B cell (primary cell): ENCODE measurements around the gene TSPAN9. TPM values are rescaled to one million over a fixed set of nuclear protein-coding genes. Genes with fewer than 3 reads are reported as not detected.
A peak's percentile ranks its signal among the peaks of the same experiment; 100 is the strongest.

Experiments used
- ATAC-seq: fragments of 200-7000 bp; cut with Tn5 transposase; one replicate; pipeline ENCODE4 v1.10.0; 2021; ENCODE audit warnings: low read depth, mild to moderate bottlenecking, moderate number of reproducible peaks, moderate library complexity
- CTCF ChIA-PET: fragments of 350-600 bp; sonication (Branson Sonifier 250); formaldehyde crosslinking; loops from one replicate; lab custom pipeline; 2021; ENCODE audit warnings: antibody characterized with exemption, inconsistent platforms; lab: Charles Lee
- POLR2A ChIA-PET: fragments of 350-600 bp; sonication (Branson Sonifier 250); formaldehyde crosslinking; loops from one replicate; lab custom pipeline; 2021; ENCODE audit warnings: antibody characterized with exemption; lab: Charles Lee
- DNase-seq: peaks from one replicate; pipeline ENCODE4 v3.0.0; 2013
- H2AFZ ChIP-seq: 2 replicates; pipeline ENCODE4 v1.6.1; 2012; ENCODE audit warnings: mild to moderate bottlenecking, low read depth, low read length; ENCODE audit not compliant: insufficient read depth, poor library complexity, severe bottlenecking
- H3K27ac ChIP-seq, 2 donors: 1 replicate in 1 of 2; 2 replicates in 1 of 2; pipeline ENCODE4 v1.5.1; 2012 to 2013; ENCODE audit warnings: low read length in 2 of 2, mild to moderate bottlenecking in 2 of 2, moderate library complexity in 1 of 2
- H3K27me3 ChIP-seq, 4 experiments: fragments of 200-600 bp in 1 of 4; sonication (generic) in 1 of 4; replicated peaks in 1 of 4; 1 replicate in 2 of 4; 2 replicates in 2 of 4; pipeline versions ENCODE4 v1.6.1 to v1.7.0; 2013 to 2016; ENCODE audit warnings: low read length in 3 of 4, mild to moderate bottlenecking in 2 of 4, mixed read lengths in 1 of 4, moderate library complexity in 1 of 4; ENCODE audit not compliant: insufficient read depth in 4 of 4, control insufficient read depth in 3 of 4; ENCODE audit errors: control extremely low read depth in 1 of 4
- H3K36me3 ChIP-seq, 2 experiments: replicated peaks in 1 of 2; 1 replicate in 1 of 2; 2 replicates in 1 of 2; pipeline versions ENCODE4 v1.6.1 to v1.7.1; 2013; ENCODE audit warnings: low read length in 1 of 2; ENCODE audit not compliant: insufficient read depth in 2 of 2, control insufficient read depth in 1 of 2; ENCODE audit errors: control extremely low read depth in 1 of 2, extremely low read depth in 1 of 2
- H3K4me1 ChIP-seq, 2 donors: fragments of 200-600 bp in 1 of 2; sonication (generic) in 1 of 2; 1 replicate in 1 of 2; 2 replicates in 1 of 2; pipeline versions ENCODE4 v1.5.1 to v1.6.1; 2013 to 2017; ENCODE audit warnings: low read length in 2 of 2; ENCODE audit not compliant: control insufficient read depth in 2 of 2, insufficient read depth in 2 of 2
- H3K4me2 ChIP-seq: replicated peaks from 2 replicates; pipeline ENCODE3; 2012; ENCODE audit warnings: mild to moderate bottlenecking, low read depth, low read length; ENCODE audit not compliant: poor library complexity, severe bottlenecking
- H3K4me3 ChIP-seq, 5 experiments: fragments of 200-600 bp in 1 of 5; sonication (generic) in 1 of 5; 1 replicate in 3 of 5; 2 replicates in 2 of 5; pipeline versions ENCODE4 v1.5.1 to v1.7.0; 2011 to 2016; ENCODE audit warnings: low read length in 4 of 5, mild to moderate bottlenecking in 4 of 5, low read depth in 2 of 5, control low read depth in 1 of 5, moderate library complexity in 1 of 5; ENCODE audit not compliant: insufficient read depth in 1 of 5; ENCODE audit errors: control extremely low read depth in 1 of 5, extremely low read depth in 1 of 5
- H3K79me2 ChIP-seq: fragments of 200-600 bp; sonication (generic); one replicate; pipeline ENCODE4 v1.6.0; 2016; ENCODE audit warnings: low read length; ENCODE audit not compliant: control insufficient read depth, insufficient read depth
- H3K9ac ChIP-seq: fragments of 200-600 bp; sonication (generic); 2 replicates; pipeline ENCODE4 v1.6.1; 2017; ENCODE audit warnings: mild to moderate bottlenecking, low read length, moderate library complexity
- H3K9me3 ChIP-seq, 3 donors: one replicate each; pipeline versions ENCODE4 v1.6.1 to v1.7.1; 2013; ENCODE audit warnings: low read length in 2 of 3; ENCODE audit not compliant: control insufficient read depth in 2 of 3, insufficient read depth in 1 of 3; ENCODE audit errors: control extremely low read depth in 1 of 3
- H4K20me1 ChIP-seq: 2 replicates; pipeline ENCODE4 v1.6.0; 2012; ENCODE audit warnings: mild to moderate bottlenecking, low read length; ENCODE audit not compliant: insufficient read depth, control insufficient read depth, poor library complexity, severe bottlenecking
- H3K27ac Mint-ChIP-seq: one replicate; pipeline ENCODE4 v1.8.0; 2021; ENCODE audit warnings: mixed read lengths
- H3K27me3 Mint-ChIP-seq: one replicate; pipeline ENCODE4 v1.8.0; 2021; ENCODE audit warnings: mixed read lengths
- H3K4me1 Mint-ChIP-seq: one replicate; pipeline ENCODE4 v1.8.0; 2021; ENCODE audit warnings: mixed read lengths
- H3K4me3 Mint-ChIP-seq: one replicate; pipeline ENCODE4 v1.8.0; 2021; ENCODE audit warnings: mixed read lengths
- H3K9me3 Mint-ChIP-seq: one replicate; pipeline ENCODE4 v1.8.0; 2022; ENCODE audit warnings: mixed read lengths; ENCODE audit not compliant: insufficient read depth
- EZH2 ChIP-seq: IDR thresholded peaks from 2 replicates; pipeline ENCODE4 v1.6.1; 2012; ENCODE audit warnings: borderline replicate concordance, low read depth, mild to moderate bottlenecking, moderate library complexity, low read length; ENCODE audit not compliant: insufficient read depth, poor library complexity, severe bottlenecking
- WGBS: methylation state at CpG from one replicate; pipeline ENCODE4 v1.1.5; 2013; ENCODE audit warnings: missing lambda C conversion rate; ENCODE audit not compliant: insufficient coverage; 5-methylcytosine and 5-hydroxymethylcytosine counted together
- intact Hi-C: fragments of 100-400 bp; cut with micrococcal nuclease; formaldehyde crosslinking; loops from one replicate; pipeline ENCODE4 v1.10.0; 2022
- polyA plus RNA-seq: library from polyadenylated mRNA; depleted of rRNA; stranded (reverse); fragments of >200 nt; gene quantifications from 2 replicates; pipeline ENCODE4 v1.2.3, GENCODE V29; 2012
- total RNA-seq, 2 donors: library from RNA; stranded (reverse); fragments of 120-200 nt in 1 of 2; gene quantifications; 1 replicate in 1 of 2; 2 replicates in 1 of 2; pipeline versions ENCODE4 v1.2.3 to v1.2.4, GENCODE V29; 2013 to 2022
- TF ChIP-seq, protein P1 (sequence below): fragments of 200-600 bp; IDR thresholded peaks from one replicate; pipeline ENCODE4 v1.8.0; 2022; ENCODE audit warnings: antibody characterized with exemption, mild to moderate bottlenecking

The TSPAN9 gene
- total and polyA plus RNA-seq, 2 donors (not counting 1 experiment from before 2014, with no cell fraction given): 0.15 to 0.37 TPM

DNA sequence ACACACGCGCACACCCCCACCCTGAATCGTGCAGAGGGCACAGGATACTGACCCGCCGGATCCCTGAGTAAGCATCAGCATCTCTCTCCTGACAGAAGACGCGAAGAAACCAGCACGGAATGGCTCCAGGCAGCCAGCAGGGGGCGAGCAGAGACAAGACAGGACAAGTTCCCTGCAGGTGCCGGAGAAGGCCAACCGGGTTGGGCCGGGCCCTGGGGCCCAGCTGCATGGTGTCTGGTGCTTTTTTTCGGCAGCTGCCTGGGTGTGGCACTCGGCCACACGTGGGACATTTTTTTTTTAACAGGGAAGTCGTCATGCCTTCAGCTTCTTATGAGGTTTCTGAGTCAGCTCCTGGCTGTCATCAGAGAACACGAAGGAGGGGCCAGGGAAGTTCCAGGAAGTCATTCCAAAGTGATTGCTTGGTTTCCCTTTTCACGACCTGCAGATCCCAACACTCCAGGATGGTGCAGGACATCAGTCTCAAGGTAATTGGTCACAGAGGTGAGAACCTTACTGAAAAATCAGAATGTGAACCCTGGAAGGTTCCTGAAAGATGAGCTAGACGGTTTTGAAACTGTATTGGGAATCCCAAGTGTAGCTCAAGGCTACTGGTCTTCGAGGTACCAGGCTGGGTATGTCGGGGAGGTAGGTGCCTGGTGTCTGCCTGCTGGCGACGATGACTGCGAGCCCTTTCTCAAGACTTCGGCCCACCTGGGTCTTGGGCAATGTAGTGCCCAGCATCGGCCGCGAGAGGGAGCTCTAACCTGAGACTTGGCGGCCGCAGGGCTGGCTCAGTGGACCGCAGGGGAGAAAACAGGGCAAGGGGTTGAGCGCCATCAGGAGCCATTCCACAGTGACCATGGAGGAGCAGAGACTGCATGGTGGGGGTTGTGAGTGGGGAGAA lies 223.0 kb downstream of the TSPAN9 start:
- Histone ChIP-seq H3K9me3 (peaks cover 0 to 2% (median 0%) of the 10 kb centered on the region in 3 donors), H3K4me2 (peak overlapping the region; percentile 74), H3K79me2 (no peaks in the 10 kb centered on the region), H3K36me3 (no peaks in the 10 kb centered on the region), H3K9ac (peak overlapping the region; percentile 50), H3K4me1 (peaks cover 9 to 16% of the 10 kb centered on the region in 2 donors), H2AFZ (peak overlapping the region; percentile 77), H4K20me1 (no peaks in the 10 kb centered on the region), H3K27me3 (peaks cover 0 to 18% (median 0%) of the 10 kb centered on the region in 4 experiments), H3K4me3 (peak overlapping the region in 3 of 5 experiments; percentile 35 to 50 (median 39)), H3K27ac (no peak overlapping the region)
- Mint-ChIP-seq H3K27me3 (peaks cover 19% of the 10 kb centered on the region), H3K4me3 (peak overlapping the region; percentile 79), H3K9me3 (no peaks in the 10 kb centered on the region), H3K27ac (peak overlapping the region; percentile 67), H3K4me1 (peaks cover 13% of the 10 kb centered on the region)
- peak; percentile 90 for ATAC-seq
- TF ChIP-seq EZH2: no peak
- TF ChIP-seq, protein P1, sequence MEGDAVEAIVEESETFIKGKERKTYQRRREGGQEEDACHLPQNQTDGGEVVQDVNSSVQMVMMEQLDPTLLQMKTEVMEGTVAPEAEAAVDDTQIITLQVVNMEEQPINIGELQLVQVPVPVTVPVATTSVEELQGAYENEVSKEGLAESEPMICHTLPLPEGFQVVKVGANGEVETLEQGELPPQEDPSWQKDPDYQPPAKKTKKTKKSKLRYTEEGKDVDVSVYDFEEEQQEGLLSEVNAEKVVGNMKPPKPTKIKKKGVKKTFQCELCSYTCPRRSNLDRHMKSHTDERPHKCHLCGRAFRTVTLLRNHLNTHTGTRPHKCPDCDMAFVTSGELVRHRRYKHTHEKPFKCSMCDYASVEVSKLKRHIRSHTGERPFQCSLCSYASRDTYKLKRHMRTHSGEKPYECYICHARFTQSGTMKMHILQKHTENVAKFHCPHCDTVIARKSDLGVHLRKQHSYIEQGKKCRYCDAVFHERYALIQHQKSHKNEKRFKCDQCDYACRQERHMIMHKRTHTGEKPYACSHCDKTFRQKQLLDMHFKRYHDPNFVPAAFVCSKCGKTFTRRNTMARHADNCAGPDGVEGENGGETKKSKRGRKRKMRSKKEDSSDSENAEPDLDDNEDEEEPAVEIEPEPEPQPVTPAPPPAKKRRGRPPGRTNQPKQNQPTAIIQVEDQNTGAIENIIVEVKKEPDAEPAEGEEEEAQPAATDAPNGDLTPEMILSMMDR: peak; percentile 81
- ChIA-PET CTCF (interaction anchor here (0.5 to 5.0 kb wide), 44 partner anchors 9 to 979 kb away, joined by 3 to 134 read pairs (median 4); partner anchors contain the start of genes CRACR2A and PARP11), POLR2A (interaction anchor here (0.6 kb wide), 1 partner anchor 505 kb away, joined by 6 read pairs; no protein-coding TSS in a partner anchor)
- WGBS: 2% methylated on average over 30 of the region's 32 CpGs
- intact Hi-C loops: loop anchor here (1.0 to 10.0 kb wide), 2 partner anchors 453 to 975 kb away; partner anchors contain the start of genes CCND2 and CRACR2A
- peak; percentile 89 for DNase-seq
